DMS79 (cell line): ENCODE results near the gene FRMPD1.
"Not testable (repeated sequence)": the region's sequence is repeated elsewhere in the genome, so short reads cannot be mapped to it uniquely, and the experiment has no call there.

Experiments used
- DNase-seq: peaks from one replicate; lab custom pipeline; 2025; lab: John Stamatoyannopoulos, UW

The FRMPD1 gene

GRCh38 chr9:37732952-37733351 is 82.2 kb downstream of the FRMPD1 start:
- no peak for DNase-seq

DNA sequence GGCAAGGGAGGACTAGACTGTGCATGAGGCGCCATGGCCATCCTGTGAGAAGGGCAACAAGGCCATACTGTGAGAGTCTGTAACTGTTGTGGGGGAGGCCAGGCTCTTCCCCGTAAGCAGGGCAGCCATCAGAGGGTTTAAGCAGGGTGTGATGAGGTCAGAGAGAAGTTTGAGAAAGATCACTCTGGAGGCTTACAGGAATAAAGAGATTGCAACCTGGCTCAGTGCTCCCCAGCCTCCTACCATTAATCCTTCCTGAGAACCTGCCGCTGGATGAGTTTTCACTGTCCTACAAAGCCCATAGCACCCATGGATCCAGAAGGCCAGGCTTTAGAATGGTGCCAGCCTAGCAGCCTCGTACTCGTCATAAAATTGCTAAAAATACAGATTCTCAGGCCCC is 88.5 kb downstream of the FRMPD1 start:
- no peak for DNase-seq

GRCh38 chr9:37740128-37740527 is 89.4 kb downstream of the FRMPD1 start:
- DNase-seq: no peak

- no peak for DNase-seq
Measured at GRCh38 chr9:37740631-37741328, 90.0 kb downstream of the FRMPD1 start.

DNA sequence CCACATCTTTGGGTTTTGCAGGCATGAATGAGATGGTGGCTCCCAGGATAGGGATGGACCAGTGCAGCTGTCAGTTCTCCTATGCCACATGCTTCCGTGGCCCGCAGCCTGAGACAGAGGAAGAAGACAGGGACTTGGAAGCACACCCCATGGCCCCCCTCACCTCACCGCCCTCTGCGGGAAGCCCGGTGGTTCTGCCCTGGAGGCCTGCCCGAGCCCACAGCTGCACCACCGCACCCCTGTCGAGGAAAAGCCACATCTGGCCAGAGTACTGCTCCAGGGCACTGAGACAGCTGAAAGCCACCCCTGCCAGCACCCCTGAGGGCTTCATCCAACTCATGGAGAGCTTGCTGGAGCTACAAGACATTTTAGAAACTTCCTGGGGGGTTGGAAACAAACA is 95.2 kb downstream of the FRMPD1 start:
- DNase-seq: no peak

DNA sequence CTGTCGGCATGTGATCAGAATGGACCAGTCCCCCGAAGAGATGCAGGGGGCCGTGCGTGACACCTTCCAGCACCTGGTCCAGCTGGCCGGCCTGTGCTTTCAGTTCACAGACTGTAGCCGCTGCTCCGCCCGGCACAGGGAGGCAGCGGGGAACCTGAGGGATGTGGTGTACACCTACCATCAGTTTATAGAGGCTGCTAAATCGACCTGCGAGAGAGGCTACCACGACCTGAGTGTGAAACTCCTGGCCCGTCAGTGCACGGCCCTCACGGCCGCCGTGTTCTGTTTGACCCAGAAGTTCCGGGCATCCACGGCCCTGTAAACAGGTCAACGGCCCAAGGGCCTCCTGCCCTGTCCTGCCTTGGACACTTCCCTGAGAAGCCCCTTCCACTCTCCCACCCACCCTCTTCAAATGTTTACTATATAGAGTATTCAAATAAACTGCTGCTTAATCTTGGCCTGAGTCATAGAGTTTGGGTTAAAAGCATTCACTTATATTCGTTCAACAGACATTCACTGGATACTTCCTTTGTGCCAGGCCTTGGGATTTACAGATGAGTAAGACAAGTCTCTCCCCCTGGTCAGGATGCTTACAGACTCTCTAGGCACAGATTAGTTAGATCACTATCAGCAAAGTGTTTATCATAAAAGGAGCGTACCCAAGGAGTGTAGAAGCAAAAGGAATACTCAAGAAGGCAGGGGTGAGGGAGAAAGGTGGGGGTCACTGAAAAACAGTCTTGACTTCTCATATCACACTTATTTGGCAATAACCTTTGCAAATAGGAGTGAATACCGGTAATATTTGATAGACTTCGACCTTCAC is 95.9 kb downstream of the FRMPD1 start:
- DNase-seq: no peak

DNA sequence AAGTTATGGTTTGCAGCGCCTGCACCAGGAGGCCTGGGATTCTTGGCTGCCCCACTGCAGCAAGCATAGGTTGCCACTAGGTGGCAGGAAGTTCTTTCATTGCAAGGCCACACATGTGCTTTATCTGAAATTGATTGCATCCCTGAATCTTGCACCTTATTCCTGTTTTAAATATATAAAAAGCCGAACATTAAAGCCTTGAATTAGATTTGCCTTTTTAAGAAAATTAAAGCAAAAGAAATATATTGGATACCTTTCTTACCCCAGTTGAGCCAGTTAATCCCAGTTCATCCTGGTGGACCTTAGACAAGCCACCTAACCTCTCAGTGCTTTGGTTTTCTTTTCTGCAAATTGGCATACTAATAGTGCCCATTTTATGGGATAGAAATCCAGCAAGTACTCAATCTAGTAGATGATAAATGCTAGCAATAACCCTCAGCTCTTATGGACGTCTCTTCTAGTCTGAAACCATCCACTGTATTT is 96.6 kb downstream of the FRMPD1 start:
- no peak for DNase-seq

- no peak for DNase-seq
Measured at GRCh38 chr9:37749129-37749528, 98.4 kb downstream of the FRMPD1 start.

DNA sequence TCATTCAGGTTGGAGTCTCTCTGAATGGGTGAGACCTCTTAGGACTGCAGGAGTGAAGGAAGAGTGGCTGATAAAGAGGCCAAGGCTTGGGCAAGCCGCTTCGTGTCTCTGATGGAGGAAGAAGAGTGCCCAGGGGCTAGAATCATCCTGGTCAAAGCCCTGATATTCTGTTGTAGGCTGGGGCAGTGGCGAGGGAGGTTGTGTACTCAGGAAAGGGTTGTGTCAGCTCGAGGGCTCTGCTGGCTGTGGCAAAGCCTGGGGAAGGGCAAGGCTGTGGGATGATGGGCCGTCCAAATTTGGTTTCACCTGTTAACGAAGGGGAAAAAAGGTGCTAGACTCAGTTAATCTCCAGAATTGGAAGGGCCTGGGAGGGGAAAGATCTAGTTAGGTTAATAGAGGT is 100.4 kb downstream of the FRMPD1 start:
- no peak for DNase-seq

GRCh38 chr9:37751704-37752103 is 101.0 kb downstream of the FRMPD1 start:
- DNase-seq: not testable (repeated sequence)

GRCh38 chr9:37752112-37752511 is 101.4 kb downstream of the FRMPD1 start:
- not testable (repeated sequence) for DNase-seq

GRCh38 chr9:37752642-37753488 is 102.1 kb downstream of the FRMPD1 start:
- no peak for DNase-seq

DNA sequence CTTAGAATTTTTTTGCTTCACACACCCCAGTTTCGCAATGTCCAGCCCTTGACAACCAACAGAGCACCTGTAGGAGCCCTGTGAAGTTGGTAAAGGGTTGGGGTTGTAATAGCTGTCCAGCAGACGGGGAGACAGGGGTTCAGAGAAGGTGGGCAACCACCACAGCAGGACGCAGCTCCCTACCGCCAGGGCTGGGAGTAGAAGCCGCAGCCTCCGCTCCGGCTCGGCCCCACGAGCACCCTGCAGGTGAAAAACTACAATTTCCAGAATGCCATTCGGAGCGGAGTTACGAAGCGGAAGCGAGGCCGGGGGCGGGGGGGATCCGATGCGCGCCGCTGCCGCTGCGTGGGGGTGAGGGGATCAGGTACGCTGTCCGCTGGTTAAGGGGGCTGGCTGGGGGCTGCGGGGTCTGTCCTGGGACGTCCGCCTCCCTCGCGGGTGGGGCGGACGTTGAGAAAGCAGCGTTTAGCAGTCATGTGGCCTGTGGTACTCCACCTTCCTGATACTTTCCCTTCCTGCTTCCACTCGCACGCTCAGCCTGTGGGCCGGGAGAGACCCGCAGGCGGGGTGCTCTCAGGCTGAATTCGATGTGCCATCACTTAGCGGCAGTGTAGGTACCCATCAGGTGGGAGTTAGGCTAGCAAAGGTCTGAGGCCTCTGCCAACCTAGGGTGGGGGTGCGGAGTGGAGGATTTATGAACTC is 102.9 kb downstream of the FRMPD1 start, which contains the start of gene TRMT10B:
TSS of gene TRMT10B (plus strand) at position 317 of the 702 bp plus-strand sequence. CDS start 8,127 bp downstream, outside the sequence.
- DNase-seq: peak; percentile 59

GRCh38 chr9:37758747-37759146 is 108.0 kb downstream of the FRMPD1 start:
- DNase-seq: no peak

DNA sequence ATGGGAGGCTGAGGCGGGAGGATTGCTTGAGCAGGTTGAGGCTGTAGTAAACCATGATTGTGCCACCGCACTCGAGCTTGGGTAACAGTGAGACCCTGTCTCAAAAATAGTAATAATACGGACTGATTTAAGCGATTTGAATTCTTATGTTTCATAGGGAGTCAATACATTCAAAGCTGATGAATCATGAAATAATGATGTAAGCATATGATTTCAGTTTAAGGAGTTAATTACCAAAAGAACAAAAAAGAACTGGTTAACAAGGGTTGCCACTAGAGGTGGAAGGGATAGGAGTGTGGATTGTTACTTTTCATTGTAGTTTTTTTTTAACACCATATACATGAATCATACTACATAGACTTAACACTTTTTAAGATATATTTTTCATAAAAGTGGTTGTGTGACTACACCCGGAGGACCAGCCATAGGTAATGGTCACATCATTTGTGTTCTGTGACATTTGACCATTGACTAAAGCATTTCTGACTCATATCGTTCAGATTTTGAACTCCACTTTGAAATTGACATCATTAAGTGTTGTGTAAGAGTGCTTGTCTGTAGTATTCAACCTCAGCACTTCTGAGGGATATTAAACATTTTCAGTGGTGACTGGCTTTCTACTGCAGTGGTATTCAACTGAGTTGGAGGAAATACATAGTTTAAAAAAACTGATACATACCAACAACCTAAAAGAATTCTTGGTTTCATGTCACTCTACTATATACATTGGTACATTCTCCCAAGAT is 109.8 kb downstream of the FRMPD1 start:
- DNase-seq: no peak

DNA sequence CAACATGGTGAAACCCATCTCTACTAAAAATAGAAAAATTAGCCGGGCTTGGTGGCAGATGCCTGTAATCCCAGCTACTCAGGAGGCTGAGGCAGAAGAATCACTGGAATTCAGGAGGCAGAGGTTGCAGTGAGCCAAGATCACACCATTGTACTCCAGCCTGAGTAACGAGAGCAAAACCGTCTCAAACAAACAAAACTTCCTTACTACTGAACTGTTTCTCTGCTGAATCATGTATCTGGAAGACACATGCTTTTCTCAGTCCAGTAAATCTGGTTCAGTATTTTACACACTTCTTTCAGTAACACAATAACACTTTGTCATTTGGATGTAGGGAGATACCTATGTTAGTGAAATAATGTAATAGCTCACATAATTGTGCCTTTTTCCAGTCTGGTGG is 110.8 kb downstream of the FRMPD1 start:
- no peak for DNase-seq

DNA sequence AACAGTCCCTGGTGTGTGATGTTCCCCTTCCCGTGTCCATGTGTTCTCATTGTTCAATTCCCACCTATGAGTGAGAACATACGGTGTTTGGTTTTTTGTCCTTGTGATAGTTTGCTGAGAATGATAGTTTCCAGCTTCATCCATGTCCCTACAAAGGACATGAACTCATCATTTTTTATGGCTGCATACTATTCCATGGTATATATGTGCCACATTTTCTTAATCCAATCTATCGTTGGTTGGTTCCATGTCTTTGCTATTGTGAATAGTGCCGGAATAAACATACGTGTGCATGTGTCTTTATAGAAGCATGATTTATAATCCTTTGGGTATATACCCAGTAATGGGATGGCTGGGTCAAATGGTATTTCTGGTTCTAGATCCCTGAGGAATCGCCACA is 114.5 kb downstream of the FRMPD1 start:
- not testable (repeated sequence) for DNase-seq

- no peak for DNase-seq
Measured at GRCh38 chr9:37769306-37769705, 118.6 kb downstream of the FRMPD1 start.

DNA sequence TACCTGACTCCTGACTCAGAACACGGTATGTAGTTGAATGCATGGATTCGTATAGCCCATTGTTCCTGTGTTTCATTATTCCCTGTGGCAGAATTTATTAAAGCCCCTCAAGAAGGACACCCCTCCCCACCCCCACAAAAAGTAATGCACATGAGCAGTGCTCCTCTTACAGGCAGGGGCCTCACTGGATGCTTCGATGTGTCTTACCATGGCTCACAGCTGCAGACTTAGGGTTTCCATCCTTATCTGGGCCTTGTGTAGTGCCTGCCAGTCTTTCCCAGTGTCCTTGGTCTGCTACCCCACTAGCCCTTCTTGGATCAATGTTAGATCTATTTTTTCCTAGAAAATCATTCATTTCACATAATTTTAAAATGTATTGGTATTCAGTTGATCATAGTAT is 119.2 kb downstream of the FRMPD1 start:
- no peak for DNase-seq

DNA sequence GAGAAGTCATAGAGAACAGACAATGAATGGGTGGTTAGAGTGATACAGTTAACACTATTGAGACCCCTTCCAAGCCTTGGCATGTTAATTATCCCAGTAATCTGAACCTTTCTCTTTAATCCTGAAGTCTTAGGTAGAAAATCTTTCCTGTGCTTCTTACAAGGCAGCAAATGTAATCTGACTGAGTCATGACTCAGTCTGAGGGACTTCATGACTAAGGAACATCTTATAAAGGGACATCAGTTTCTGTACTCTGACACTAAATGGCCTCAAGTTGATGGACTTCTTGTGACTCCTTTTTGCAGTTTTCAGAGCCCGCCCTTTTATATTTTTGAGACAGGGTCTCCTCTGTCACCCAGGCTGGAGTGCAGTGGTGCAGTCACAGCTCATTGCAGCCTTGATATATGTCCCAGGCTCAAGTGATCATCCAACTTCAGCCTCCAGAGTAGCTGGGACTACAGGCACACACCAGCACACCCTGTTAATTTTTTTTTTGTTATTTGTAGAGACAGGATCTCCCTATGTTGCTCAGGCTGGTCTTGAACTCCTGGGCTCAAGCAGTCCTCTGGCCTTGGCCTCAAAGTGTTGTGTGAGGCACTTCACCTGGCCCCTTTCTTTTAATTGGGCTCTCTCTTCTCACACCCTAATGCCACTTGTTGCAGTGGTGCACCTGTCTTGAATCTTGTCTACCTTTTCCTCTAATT is 124.6 kb downstream of the FRMPD1 start:
- no peak for DNase-seq
